IPS-18c (cell line): ENCODE data around the gene MPHOSPH9.
"Not testable (repeated sequence)": the region's sequence is repeated elsewhere in the genome, so short reads cannot be mapped to it uniquely, and the experiment has no call there.

Experiments used
- H3K4me3 ChIP-seq: 2 replicates; pipeline ENCODE4 v1.7.0; 2013; ENCODE audit warnings: low read depth, mild to moderate bottlenecking, low read length, moderate library complexity; ENCODE audit not compliant: insufficient read depth
- H3K9me3 ChIP-seq: one replicate; pipeline ENCODE4 v1.6.1; 2013; ENCODE audit warnings: mild to moderate bottlenecking, low read length, moderate library complexity; ENCODE audit not compliant: control insufficient read depth, insufficient read depth

The MPHOSPH9 gene

GRCh38 chr12:123263196-123263817 lies 30.4 kb upstream of the MPHOSPH9 start:
- H3K9me3 ChIP-seq = no peaks in the 10 kb centered on the region
- no peak overlapping the region for H3K4me3 ChIP-seq

GRCh38 chr12:123261196-123261595 lies 28.3 kb upstream of the MPHOSPH9 start:
- Histone ChIP-seq H3K9me3 (no peaks in the 10 kb centered on the region), H3K4me3 (no peak overlapping the region)

DNA sequence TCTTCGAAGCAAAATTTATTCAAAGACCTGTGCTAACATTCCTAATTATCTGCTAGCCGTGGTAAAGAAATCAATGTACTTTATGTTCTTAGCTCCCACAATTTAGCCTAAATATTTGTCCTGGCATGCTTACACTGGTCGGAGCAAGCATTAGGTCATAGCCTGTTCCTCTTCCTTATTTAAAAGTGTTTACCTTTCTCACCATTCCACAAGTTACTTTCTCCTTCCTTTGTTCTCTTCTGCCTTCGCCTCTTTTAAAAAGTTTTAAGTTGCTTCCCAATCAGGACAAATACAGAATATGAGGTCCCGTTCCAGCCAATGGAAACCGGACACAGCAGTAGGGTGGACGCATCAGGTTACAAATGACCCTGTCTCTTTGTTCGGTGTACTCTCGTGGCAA lies 27.1 kb upstream of the MPHOSPH9 start:
- H3K9me3 ChIP-seq = no peaks in the 10 kb centered on the region

GRCh38 chr12:123258593-123258992 lies 25.7 kb upstream of the MPHOSPH9 start:
- Histone ChIP-seq H3K9me3 (no peaks in the 10 kb centered on the region), H3K4me3 (no peak overlapping the region)

More for the DNA sequence above, 27.1 kb upstream of the MPHOSPH9 start:
- H3K4me3 ChIP-seq = no peak overlapping the region

- no peak overlapping the region for H3K4me3 ChIP-seq
- no peaks in the 10 kb centered on the region for H3K9me3 ChIP-seq
These were observed 22.0 kb upstream of the MPHOSPH9 start for GRCh38 chr12:123254853-123255446.

DNA sequence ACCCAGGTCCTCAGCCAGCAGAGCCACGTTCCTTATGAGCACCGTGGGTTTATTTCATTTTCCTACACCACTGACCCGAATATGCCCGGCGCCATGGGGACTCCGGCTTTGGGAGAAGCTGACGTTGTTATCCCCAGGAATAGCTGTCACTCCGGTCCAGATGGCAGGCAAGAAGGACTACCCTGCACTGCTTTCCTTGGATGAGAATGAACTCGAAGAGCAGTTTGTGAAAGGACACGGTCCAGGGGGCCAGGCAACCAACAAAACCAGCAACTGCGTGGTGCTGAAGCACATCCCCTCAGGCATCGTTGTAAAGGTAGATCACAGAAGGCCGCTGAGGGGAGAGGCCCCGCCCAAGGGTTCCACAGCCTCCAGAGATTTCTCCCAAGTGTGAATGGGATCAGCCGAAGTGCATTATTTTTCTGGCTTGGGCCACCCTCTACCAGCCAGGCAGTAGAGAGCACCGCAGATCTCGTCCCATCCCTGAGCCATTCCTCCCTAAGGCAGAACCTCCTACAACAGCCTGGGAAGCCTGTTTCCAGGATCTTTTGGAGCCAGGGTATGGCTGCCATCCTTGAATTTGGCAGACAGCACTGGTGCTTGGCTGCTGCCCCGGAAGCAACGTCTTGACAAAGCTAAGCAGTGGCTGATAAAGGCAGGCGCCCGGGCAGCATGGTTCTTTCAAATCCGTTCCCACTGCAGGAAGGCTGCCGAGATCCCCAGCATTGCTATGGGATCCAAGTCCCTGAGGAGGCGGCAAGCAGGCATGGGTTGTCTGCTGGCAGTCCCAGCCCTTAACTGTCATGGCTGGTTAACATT lies 20.9 kb upstream of the MPHOSPH9 start:
- peaks cover 2% of the 10 kb centered on the region for H3K9me3 ChIP-seq
- H3K4me3 ChIP-seq = no peak overlapping the region

- H3K4me3 ChIP-seq, H3K9me3 ChIP-seq: not testable (repeated sequence)
These were observed 19.4 kb upstream of the MPHOSPH9 start for GRCh38 chr12:123252365-123252764.

- Histone ChIP-seq H3K9me3 (peaks cover 8% of the 10 kb centered on the region), H3K4me3 (no peak overlapping the region)
These were observed 18.6 kb upstream of the MPHOSPH9 start for GRCh38 chr12:123251403-123252076.

DNA sequence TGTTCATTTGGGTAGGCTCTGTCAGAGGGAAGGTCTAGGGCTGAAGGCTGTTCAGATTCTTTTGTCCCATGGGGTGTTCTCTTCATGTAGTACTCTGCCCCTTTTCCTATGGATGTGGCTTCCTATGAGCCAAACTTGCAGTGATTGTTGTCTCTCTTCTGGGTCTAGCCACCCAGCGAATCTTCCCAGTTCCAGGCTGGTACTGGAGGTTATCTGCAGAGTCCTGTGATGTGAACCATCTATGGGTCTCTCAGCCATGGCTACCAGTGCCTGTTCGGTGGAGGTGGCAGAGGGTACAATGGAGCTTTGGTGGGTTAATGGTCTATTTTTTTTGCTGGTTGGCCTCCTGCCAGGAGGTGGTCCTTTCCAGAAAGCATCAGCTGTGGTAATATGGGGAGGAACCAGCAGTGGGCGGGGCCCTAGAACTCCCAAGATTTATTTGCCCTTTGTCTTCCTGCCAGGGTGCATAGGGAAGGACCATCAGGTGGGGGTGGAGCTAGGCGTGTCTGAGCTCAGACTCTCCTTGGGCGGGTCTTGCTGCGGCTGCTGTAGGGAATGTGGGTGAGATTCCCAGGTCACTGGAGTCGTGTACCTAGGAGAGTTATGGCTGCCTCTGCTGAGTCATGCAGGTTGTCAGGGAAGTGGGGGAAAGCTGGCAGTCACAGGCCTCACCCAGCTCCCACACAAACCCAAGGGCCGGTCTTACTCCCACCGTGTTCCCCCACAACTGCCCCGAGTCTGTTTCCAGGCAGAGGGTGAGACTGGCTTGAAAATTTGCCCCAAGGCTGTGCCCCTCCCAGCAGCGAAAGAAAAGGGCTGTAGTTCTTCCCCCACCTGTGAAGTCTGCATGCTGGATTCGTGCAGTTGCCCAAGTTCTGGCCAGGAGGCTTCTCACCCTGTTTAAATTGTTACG lies 17.8 kb upstream of the MPHOSPH9 start:
- Histone ChIP-seq H3K9me3 (peaks cover 8% of the 10 kb centered on the region), H3K4me3 (no peak overlapping the region)

GRCh38 chr12:123248996-123249741 lies 16.2 kb upstream of the MPHOSPH9 start:
- H3K4me3 ChIP-seq, H3K9me3 ChIP-seq: not testable (repeated sequence)

DNA sequence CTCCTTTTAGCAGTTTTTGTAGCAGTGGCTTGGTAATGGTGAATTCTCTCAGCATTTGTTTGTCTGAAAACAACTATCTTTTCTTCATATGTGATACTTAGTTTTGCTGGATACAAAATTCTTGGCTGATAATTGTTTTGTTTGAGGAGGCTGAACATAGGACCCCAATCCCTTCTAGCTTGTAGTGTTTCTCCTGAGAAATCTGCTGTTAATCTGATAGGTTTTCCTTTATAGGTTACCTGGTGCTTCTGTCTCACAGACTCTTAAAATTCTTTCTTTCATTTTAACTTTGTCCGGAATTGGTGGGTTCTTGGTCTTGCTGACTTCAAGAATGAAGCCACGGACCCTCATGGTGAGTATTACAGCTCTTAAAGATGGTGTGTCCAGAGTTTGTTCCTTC lies 15.2 kb upstream of the MPHOSPH9 start:
- not testable (repeated sequence) for H3K4me3 ChIP-seq

DNA sequence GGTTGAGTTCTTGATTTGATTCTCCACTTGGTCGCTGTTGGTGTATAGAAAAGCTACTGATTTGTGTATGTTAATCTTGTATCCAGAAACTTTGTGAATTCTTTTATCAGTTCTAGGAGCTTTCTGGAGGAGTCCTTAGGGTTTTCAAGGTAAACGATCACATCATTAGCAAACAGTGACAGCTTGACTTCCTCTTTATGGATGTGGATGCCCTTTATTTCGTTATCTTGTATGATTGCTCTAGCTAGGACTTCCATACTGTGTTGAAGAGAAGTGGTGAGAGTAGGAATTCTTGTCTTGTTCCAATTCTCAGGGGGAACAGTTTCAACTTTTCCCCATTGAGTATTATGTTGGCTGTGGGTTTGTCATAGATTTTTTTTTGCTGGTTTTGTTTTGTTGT lies 12.7 kb upstream of the MPHOSPH9 start:
- Histone ChIP-seq H3K9me3 (peaks cover 8% of the 10 kb centered on the region), H3K4me3 (no peak overlapping the region)

More for the DNA sequence above, 15.2 kb upstream of the MPHOSPH9 start:
- H3K9me3 ChIP-seq = not testable (repeated sequence)

DNA sequence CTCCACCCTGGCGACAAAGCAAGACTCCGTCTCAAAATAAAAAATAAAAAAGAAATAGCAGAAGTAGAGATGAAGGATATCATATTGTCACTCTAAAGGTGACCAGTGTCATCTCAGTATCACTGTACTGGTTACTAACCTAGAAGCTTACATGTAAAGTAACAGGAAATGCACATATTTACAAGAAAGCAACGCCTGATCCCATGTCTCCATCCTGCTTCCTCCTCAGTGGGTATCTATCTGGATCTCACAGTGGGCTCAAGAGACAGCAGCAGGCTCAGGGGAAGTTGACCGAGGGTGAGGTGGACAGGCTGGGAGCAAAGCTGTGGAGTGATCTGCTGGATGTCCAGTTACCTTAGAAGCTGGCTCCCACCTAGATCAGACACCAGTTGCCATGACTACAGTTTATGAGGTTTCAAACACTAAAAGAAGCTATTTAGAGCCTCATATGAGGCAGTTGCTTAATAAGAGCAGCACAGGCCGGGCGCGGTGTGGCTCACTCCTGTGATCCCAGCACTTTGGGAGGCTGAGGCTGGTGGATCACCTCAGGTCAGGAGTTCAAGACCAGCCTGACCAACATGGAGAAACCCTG lies 10.8 kb upstream of the MPHOSPH9 start:
- H3K4me3 ChIP-seq = no peak overlapping the region
- peaks cover 6% of the 10 kb centered on the region for H3K9me3 ChIP-seq

GRCh38 chr12:123242116-123242904 lies 9.4 kb upstream of the MPHOSPH9 start:
- no peaks in the 10 kb centered on the region for H3K9me3 ChIP-seq
- H3K4me3 ChIP-seq = no peak overlapping the region

DNA sequence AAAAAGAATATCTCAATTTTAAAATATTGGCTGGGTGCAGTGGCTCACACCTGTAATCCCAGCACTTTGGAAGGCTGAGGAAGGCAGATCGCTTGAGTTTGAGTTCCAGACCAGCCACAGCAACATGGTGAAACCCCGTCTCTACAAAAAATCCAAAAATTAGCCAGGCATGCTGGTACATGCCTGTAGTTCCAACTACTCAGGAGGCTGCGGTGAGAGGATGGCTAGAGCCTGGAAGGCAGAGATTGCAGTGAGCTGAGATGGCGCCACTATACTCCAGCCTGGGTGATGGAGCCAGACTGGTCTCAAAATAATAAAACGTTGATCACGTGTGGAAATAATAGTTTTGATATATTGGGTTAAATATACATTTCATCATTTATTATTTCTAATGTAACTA lies 6.0 kb upstream of the MPHOSPH9 start:
- Histone ChIP-seq H3K9me3 (no peaks in the 10 kb centered on the region), H3K4me3 (no peak overlapping the region)
